HepG2 (cell line): ENCODE data around the gene C10orf71.

ENCODE experiments used
- GTF3A ChIP-seq: sonication (generic); formaldehyde crosslinking; conservative IDR thresholded peaks from 2 replicates; pipeline ENCODE4 v1.4.0; 2020; ENCODE audit warnings: mild to moderate bottlenecking, missing genetic modification reagents
- KAT7 ChIP-seq: IDR thresholded peaks from 2 replicates; pipeline ENCODE4 v1.6.1; 2018; ENCODE audit warnings: borderline replicate concordance, missing compliant biosample characterization
- MAFG ChIP-seq: sonication (generic); formaldehyde crosslinking; IDR thresholded peaks from 2 replicates; pipeline ENCODE4 v1.5.1; 2020; ENCODE audit warnings: mild to moderate bottlenecking, missing genetic modification reagents
- POLR2A ChIP-seq, 2 experiments: IDR thresholded peaks; 2 replicates each; pipeline ENCODE4 v1.6.1; 2011; ENCODE audit warnings: low read depth in 2 of 2, low read length in 2 of 2, mild to moderate bottlenecking in 1 of 2, moderate library complexity in 1 of 2; ENCODE audit not compliant: insufficient read depth in 1 of 2
- RAD21 ChIP-seq: fragments of 450-650 bp; formaldehyde crosslinking; IDR thresholded peaks from 2 replicates; pipeline ENCODE4 v1.5.0; 2020; ENCODE audit warnings: mild to moderate bottlenecking
- ZC3H4 ChIP-seq: sonication (generic); formaldehyde crosslinking; IDR thresholded peaks from 2 replicates; pipeline ENCODE4 v1.4.0; 2020; ENCODE audit warnings: missing genetic modification reagents, borderline replicate concordance
- ZNF124 ChIP-seq: sonication (generic); formaldehyde crosslinking; IDR thresholded peaks from 2 replicates; pipeline ENCODE4 v1.4.0; 2020; ENCODE audit warnings: missing genetic modification reagents
- ZNF260 ChIP-seq: sonication (generic); formaldehyde crosslinking; IDR thresholded peaks from 2 replicates; pipeline ENCODE4 v1.4.0; 2020; ENCODE audit warnings: missing genetic modification reagents, low read depth, mild to moderate bottlenecking, borderline replicate concordance
- ZNF431 ChIP-seq: sonication (generic); formaldehyde crosslinking; IDR thresholded peaks from 2 replicates; pipeline ENCODE4 v1.9.0; 2022; ENCODE audit warnings: missing genetic modification reagents, low read depth, mild to moderate bottlenecking, borderline replicate concordance
- ZNF598 ChIP-seq: sonication (generic); formaldehyde crosslinking; IDR thresholded peaks from 2 replicates; pipeline ENCODE4 v1.5.1; 2020; ENCODE audit warnings: mild to moderate bottlenecking, missing genetic modification reagents, borderline replicate concordance

DNA sequence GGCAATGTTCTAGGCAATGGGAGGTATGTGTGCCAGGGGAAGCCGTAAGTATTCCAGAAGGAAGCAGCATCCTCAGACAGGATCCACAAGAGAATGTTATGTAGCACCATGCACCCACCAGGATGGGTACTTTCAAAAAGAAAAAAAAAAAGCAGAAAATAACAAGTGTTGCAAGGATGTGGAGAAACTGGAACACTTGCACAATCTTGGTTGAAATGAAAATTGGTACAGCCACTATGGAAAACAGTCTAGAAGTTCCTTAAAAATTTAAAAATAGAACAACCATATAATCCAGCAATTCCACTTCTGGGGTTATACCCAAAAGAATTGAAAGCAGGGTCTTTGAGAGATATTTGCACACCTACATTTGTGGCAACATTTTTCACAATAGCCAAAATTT is 20.2 kb downstream of the C10orf71 start:
- no peak for TF ChIP-seq ZNF598 (CRISPR knock-in tag)
- TF ChIP-seq ZNF431: no peak
- TF ChIP-seq ZNF124 (CRISPR knock-in tag): no peak
- TF ChIP-seq MAFG (CRISPR knock-in tag): no peak
- no peak for TF ChIP-seq RAD21 (CRISPR knock-in tag)
- no peak for TF ChIP-seq ZC3H4
- TF ChIP-seq GTF3A (CRISPR knock-in tag): no peak
- TF ChIP-seq ZNF260 (CRISPR knock-in tag): no peak
- no peak for TF ChIP-seq POLR2A (IDR thresholded peaks at IDR 0.05; ENCODE audit: insufficient read depth in 1 of 2, low read depth in 2 of 2, low read length in 2 of 2)
- TF ChIP-seq KAT7 (CRISPR knock-in tag): no peak
